Esophagus squamous epithelium (tissue), 5 donors: ENCODE results near the gene AK2. TPM values are rescaled to one million over a fixed set of nuclear protein-coding genes. Genes with fewer than 3 reads are reported as not detected.
A peak's percentile ranks its signal among the peaks of the same experiment; 100 is the strongest.

ENCODE experiments used
- DNase-seq: peaks from one replicate; lab custom pipeline; 2025; lab: John Stamatoyannopoulos, UW
- H3K27ac ChIP-seq, 4 donors: fragments of 200-600 bp; sonication (generic); one replicate each; pipeline ENCODE4 v1.5.1; 2016 to 2019; ENCODE audit warnings: mild to moderate bottlenecking in 1 of 4
- H3K27me3 ChIP-seq, 4 donors: fragments of 200-600 bp; sonication (generic); 1 replicate in 3 of 4; 2 replicates in 1 of 4; pipeline versions ENCODE4 v1.5.1 to v1.6.0; 2017 to 2021; ENCODE audit warnings: antibody characterized with exemption in 1 of 4
- H3K36me3 ChIP-seq, 3 donors: fragments of 200-600 bp; sonication (generic); one replicate each; pipeline ENCODE4 v1.5.1; 2016 to 2019
- H3K4me1 ChIP-seq, 3 donors: fragments of 200-600 bp; sonication (generic); one replicate each; pipeline ENCODE4 v1.5.1; 2017 to 2019
- H3K4me3 ChIP-seq, 4 donors: fragments of 200-600 bp; sonication (generic); 1 replicate in 3 of 4; 2 replicates in 1 of 4; pipeline ENCODE4 v1.5.1; 2016 to 2019; ENCODE audit warnings: mild to moderate bottlenecking in 2 of 4, moderate library complexity in 1 of 4
- H3K9me3 ChIP-seq, 3 donors: fragments of 200-600 bp; sonication (generic); one replicate each; pipeline ENCODE4 v1.5.1; 2016 to 2019
- CTCF ChIP-seq, 6 experiments: fragments of 450-650 bp in 4 of 6; fragments of 200-600 bp in 2 of 6; sonication (generic) in 2 of 6; IDR thresholded peaks; one replicate each; pipeline ENCODE4 v1.5.1; 2016 to 2019; ENCODE audit warnings: antibody characterized with exemption in 6 of 6, mild to moderate bottlenecking in 4 of 6, moderate library complexity in 4 of 6
- POLR2A ChIP-seq, 4 donors: fragments of 450-650 bp; IDR thresholded peaks; one replicate each; pipeline ENCODE4 v1.6.1; 2017; ENCODE audit warnings: antibody characterized with exemption in 4 of 4, mild to moderate bottlenecking in 4 of 4, moderate library complexity in 3 of 4
- WGBS, 2 donors: methylation state at CpG; one replicate each; pipeline ENCODE4 v1.1.5; 2018; 5-methylcytosine and 5-hydroxymethylcytosine counted together
- intact Hi-C: fragments of 100-400 bp; cut with DNase I; formaldehyde crosslinking; loops from one replicate; pipeline ENCODE4 v1.15.0; 2022
- total RNA-seq, 4 donors: library from RNA; depleted of rRNA; stranded (reverse); fragments of >200 nt; gene quantifications; one replicate each; pipeline ENCODE4 v1.1.0, GENCODE V29; 2016
- donor health status: DM: yes; HTN: yes; CAD: no.

Gene AK2
- total RNA-seq, 4 donors from 2014 or later = 126 to 167 (median 151) TPM

DNA sequence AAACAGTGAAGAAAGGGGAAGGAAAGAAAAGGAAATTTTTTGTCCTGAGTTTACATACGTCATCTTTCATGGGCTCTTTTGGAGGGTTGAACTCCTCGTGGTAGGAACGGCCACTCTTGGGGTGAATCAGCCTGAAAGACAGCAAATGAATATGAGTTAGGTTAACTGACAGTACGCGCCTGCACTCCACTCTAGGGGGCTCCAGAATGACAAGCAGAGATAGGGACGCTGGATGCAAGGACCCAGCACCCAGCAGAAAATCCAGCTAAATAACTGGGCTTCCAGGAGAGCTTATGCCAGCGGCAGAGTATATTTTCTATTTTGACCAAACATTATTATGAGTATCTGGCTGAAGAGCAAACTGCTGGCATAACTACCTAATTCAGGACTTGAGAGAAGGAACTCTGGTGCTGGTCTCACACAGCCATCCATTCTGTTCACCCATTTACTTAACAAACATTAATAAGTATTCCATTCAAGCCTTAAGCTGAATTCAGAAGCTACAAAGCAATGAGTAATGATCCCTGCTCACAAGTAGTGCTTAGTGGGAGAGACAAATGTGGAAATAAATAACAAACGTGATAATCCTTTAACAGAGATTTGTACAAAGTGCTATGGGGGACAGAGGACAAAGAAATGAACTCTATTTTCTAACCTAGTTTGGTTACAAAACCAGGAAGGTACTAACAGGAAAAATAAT, 22.1 kb downstream of the AK2 start:
- 79 to 89% methylated on average over 8 of the region's 8 CpGs for WGBS, 2 donors
- Histone ChIP-seq H3K27me3 (no peaks in the 10 kb centered on the region), H3K4me1 (peaks cover 15 to 59% (median 43%) of the 10 kb centered on the region in 3 donors), H3K27ac (peak overlapping the region in 2 of 4 donors; percentile 16 to 18), H3K4me3 (no peak overlapping the region), H3K9me3 (no peaks in the 10 kb centered on the region), H3K36me3 (peaks cover 6 to 79% (median 22%) of the 10 kb centered on the region in 3 donors)
- DNase-seq = no peak
- no peak for TF ChIP-seq POLR2A (IDR thresholded peaks at IDR 0.05)
- no peak for TF ChIP-seq CTCF (IDR thresholded peaks at IDR 0.05)
- intact Hi-C loops = no loop called here

DNA sequence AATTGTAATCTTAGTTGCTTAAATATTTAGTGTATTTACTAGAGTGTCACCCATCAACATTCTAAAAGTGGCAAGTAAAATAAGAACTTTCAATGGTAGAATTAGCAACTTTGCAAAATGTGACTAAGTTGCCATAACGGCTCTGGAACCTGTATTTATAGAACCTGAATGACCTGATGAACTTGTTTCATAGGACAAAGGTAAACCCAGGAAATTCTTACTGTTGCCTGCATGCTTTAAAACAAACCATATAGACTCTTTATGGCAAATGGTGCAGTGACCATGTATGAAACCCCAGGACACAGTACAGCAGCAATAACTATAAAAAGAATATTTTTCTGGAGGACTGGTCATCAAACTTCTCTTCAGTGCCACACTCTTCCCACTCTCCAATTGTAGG, 22.9 kb downstream of the AK2 start:
- 29 to 30% methylated on average over 1 of the region's 1 CpG for WGBS, 2 donors
- TF ChIP-seq CTCF (IDR thresholded peaks at IDR 0.05) (no peak), POLR2A (IDR thresholded peaks at IDR 0.05) (no peak)
- no peak overlapping the region for H3K4me3 ChIP-seq
- H3K9me3 ChIP-seq = no peaks in the 10 kb centered on the region
- no peaks in the 10 kb centered on the region for H3K27me3 ChIP-seq
- H3K36me3 ChIP-seq = peaks cover 6 to 75% (median 14%) of the 10 kb centered on the region in 3 donors
- DNase-seq = no peak
- intact Hi-C loops = no loop called here
- H3K4me1 ChIP-seq = peaks cover 22 to 67% (median 45%) of the 10 kb centered on the region in 3 donors
- H3K27ac ChIP-seq = no peak overlapping the region

DNA sequence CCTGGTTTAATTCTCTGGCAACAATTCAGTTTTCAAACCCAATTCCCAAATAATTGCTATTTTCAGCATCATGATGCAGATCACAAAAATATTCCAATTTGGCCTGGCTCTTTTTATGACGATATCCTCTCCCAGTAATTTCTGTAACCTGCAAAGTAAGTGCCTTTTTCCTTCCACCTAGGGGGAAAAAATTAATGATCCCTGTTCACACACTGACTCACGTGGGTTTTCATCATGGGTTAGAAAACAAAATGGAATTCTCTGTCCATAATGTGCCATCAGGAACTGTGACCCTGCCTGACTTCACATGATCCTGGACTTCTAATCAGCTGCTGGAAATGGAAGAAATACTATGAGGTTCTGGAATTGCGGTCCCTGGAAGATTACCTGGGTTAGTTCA, 24.5 kb downstream of the AK2 start:
- Histone ChIP-seq H3K4me3 (no peak overlapping the region), H3K9me3 (no peaks in the 10 kb centered on the region), H3K4me1 (peaks cover 25 to 83% (median 53%) of the 10 kb centered on the region in 3 donors), H3K27ac (peak overlapping the region in 3 of 4 donors; percentile 45 to 75 (median 74)), H3K27me3 (no peaks in the 10 kb centered on the region), H3K36me3 (peaks cover 6 to 72% (median 8%) of the 10 kb centered on the region in 3 donors)
- TF ChIP-seq POLR2A (IDR thresholded peaks at IDR 0.05) = no peak
- TF ChIP-seq CTCF (IDR thresholded peaks at IDR 0.05) = no peak
- intact Hi-C loops = no loop called here
- 69 to 75% methylated on average over 3 of the region's 3 CpGs for WGBS, 2 donors
- DNase-seq = no peak

- Histone ChIP-seq H3K36me3 (peaks cover 6 to 62% (median 8%) of the 10 kb centered on the region in 3 donors), H3K9me3 (no peaks in the 10 kb centered on the region), H3K27me3 (no peaks in the 10 kb centered on the region), H3K4me3 (peak overlapping the region in 1 of 4 donors; percentile 3), H3K4me1 (peaks cover 25 to 94% (median 58%) of the 10 kb centered on the region in 3 donors), H3K27ac (peak overlapping the region; percentile 33 to 75 (median 60))
- 37 to 40% methylated on average over 5 of the region's 5 CpGs for WGBS, 2 donors
- TF ChIP-seq POLR2A (IDR thresholded peaks at IDR 0.05) (no peak), CTCF (IDR thresholded peaks at IDR 0.05) (no peak)
- no peak for DNase-seq
- intact Hi-C loops = no loop called here
These were observed 25.6 kb downstream of the AK2 start for GRCh38 chr1:33010932-33011731.

GRCh38 chr1:33009561-33009960, 27.1 kb downstream of the AK2 start:
- Histone ChIP-seq H3K9me3 (no peaks in the 10 kb centered on the region), H3K27ac (peak overlapping the region in 3 of 4 donors; percentile 47 to 68 (median 61)), H3K4me3 (no peak overlapping the region), H3K27me3 (no peaks in the 10 kb centered on the region), H3K36me3 (peaks cover 6 to 59% (median 8%) of the 10 kb centered on the region in 3 donors), H3K4me1 (peaks cover 35 to 97% (median 59%) of the 10 kb centered on the region in 3 donors)
- TF ChIP-seq CTCF (IDR thresholded peaks at IDR 0.05) (no peak), POLR2A (IDR thresholded peaks at IDR 0.05) (no peak)
- intact Hi-C loops = loop anchor here (10.0 kb wide), 1 partner anchor 75 kb away; no protein-coding TSS in a partner anchor
- no peak for DNase-seq
- 71 to 92% methylated on average over 1 of the region's 1 CpG for WGBS, 2 donors
